Frontal cortex (tissue), 4 donors: ENCODE data around the gene IGSF21. TPM values are rescaled to one million over a fixed set of nuclear protein-coding genes. Genes with fewer than 3 reads are reported as not detected.
A peak's percentile ranks its signal among the peaks of the same experiment; 100 is the strongest.

Source experiments
- DNase-seq, 2 donors: peaks; one replicate each; pipeline ENCODE4 v3.0.0; 2012; ENCODE audit warnings: low spot score in 2 of 2
- FAIRE-seq: peaks from 2 replicates; lab custom pipeline; 2012; peaks lifted over from hg19 to GRCh38; lab: Jason Lieb, UNC
- total RNA-seq: library from RNA; depleted of rRNA; stranded (reverse); fragments of >200 nt; gene quantifications from one replicate; pipeline ENCODE4 v1.2.3, GENCODE V29; 2014
- donor health status: control.
- donor health status: control.
- donor health status: control.

The IGSF21 gene
- total RNA-seq, 1 donor from 2014 or later: 31.0 TPM

DNA sequence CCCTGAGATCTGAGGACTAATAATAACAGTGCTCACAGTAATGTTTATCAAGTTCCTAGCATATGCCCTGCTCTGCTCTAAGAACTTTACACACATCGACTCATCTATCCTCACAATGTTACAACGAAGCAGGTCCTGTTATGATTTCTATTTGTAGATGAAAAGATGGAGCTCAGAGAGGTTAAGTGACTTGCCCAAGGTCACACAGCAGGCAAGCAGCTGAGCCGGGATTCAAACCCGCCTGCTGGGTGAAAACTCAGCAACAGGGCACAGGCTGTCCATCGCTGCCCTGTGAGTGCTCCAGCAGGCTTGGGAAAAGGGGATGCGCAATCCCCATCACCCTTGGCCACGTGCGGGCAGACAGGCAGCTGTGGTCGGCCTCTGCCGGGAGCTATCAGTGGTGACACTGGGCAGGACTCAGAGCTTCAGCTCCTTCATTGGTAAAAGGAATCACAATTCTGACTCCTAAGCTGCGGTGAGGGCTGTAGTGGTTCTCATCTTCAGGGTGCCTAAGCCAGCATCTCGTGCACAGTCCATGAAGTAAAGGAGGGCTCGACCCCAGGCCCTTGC is 199.8 kb downstream of the IGSF21 start:
- FAIRE-seq (no peak), DNase-seq (no peak)

- DNase-seq (no peak), FAIRE-seq (no peak)
Measured at GRCh38 chr1:18309552-18310155, 202.1 kb downstream of the IGSF21 start.

GRCh38 chr1:18312961-18313360 is 205.4 kb downstream of the IGSF21 start:
- FAIRE-seq (no peak), DNase-seq (no peak)

- FAIRE-seq (no peak), DNase-seq (no peak)
Measured at GRCh38 chr1:18313523-18313922, 205.9 kb downstream of the IGSF21 start.

GRCh38 chr1:18314399-18314798 is 206.8 kb downstream of the IGSF21 start:
- FAIRE-seq: no peak
- no peak for DNase-seq

DNA sequence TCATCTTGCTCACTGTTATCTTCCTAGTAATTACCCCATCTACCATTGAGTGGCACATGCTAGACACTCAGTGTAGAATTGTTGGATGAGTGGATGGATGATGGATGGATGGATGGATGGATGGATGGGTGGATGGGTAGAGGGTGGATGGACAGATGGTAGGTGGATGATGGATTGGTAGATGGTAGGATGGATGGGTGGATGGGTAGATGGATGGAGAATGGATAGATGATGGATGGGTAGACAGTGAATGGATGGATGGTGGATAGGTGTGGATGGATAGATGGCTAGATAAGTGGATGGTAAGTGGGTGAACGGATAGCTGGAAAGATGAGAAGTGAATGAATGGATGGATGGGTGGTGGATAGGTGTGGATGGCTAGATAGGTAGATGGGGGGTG is 207.9 kb downstream of the IGSF21 start:
- DNase-seq (no peak), FAIRE-seq (no peak)

- DNase-seq (no peak), FAIRE-seq (no peak)
Measured at GRCh38 chr1:18316764-18317163, 209.2 kb downstream of the IGSF21 start.

DNA sequence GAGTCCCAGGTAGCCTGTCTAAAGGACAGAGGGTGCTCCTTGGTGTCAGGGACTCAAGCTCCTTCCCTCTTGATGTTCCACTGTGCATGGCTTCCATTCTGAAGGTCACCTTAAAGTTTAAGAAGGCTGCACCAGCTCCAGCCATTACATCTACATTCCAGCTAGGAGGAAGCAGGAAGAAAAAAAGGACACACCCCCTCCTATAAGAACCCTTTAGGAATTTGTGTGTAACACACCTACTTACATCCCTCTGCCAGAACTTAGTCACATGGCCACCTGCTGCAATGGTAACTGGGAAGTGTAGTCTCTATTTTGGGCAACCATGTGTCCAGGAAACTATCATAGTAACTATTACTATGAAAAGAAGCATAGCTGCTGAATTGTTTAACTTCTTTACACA is 211.5 kb downstream of the IGSF21 start:
- no peak for FAIRE-seq
- no peak for DNase-seq

DNA sequence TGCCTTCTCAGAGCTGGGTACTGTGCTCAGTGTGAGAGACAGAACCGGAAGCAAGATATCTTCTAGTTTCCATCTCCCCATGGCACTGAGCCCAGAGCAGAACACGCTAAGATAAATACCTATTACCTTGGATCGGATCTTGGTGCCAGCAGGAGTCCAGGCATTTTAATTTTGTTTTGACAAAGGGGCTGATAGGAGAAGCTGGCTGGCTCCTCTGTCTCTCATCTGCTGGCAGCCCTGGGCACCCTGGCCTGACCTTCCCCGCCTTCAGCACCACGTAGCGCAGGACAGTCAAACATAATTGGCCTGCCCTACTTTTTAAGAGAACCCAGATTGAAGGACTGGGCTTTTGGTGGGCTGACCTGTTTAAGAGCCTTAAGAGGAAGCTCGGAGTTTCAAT is 212.5 kb downstream of the IGSF21 start:
- DNase-seq: no peak
- FAIRE-seq: no peak

- no peak for FAIRE-seq
Measured at GRCh38 chr1:18322368-18323032, 214.9 kb downstream of the IGSF21 start.

GRCh38 chr1:18323259-18323658 is 215.7 kb downstream of the IGSF21 start:
- DNase-seq: no peak
- no peak for FAIRE-seq

More at GRCh38 chr1:18322368-18323032, 214.9 kb downstream of the IGSF21 start:
- DNase-seq: no peak

- DNase-seq (no peak), FAIRE-seq (no peak)
Measured at GRCh38 chr1:18324246-18324645, 216.6 kb downstream of the IGSF21 start.

DNA sequence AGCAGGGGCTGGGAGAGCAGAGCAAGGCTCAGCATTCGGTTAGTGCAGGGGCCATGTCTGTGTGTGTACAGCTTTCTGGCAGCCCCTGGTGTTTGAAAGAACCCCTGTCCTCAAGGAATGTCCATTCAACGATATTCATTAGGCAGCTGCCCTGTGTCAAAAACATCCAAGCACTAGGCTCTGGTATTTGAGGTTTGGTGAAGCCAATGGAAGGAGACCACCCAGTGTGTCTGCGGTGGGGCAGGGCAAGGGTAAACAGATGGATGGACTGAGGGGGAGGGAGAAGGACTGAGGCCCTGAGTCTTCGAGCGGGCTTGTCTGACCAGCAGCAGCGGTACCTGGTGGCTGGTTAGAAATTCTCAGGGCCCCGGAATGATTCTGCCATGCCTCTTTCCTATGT is 217.5 kb downstream of the IGSF21 start:
- no peak for DNase-seq
- no peak for FAIRE-seq

DNA sequence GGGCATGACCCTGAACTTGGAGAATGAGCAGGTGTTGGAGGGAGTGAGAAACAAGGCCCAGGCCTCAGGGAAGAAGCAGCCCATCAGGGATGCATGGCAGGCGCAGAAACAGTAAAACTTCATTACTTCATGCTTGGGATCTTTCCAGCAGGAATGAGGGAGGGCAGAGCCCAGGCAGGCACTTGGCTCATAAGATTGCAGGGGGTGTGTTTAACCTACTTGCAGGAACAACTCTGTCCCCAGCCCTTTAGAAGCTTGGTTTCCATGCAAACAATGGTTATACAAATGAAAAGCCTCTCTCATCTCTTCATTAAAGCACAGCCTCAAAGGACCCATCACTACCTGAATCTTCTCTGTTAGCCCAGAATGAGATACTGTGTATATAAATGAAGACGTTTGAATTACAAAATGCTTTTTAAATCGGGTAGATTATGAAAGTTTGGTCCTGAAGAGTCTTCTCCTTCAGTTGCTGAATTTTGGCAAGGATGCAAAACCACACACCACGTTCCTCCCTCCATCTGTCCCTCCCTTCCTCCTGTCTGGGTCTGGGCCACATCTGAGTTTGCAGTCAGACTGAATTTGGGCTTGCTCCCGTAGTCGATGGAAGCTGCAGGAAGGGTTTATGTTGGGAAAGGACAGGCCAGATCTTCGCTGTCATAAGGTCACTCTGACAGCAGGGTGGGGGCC is 218.8 kb downstream of the IGSF21 start:
- no peak for FAIRE-seq

DNA sequence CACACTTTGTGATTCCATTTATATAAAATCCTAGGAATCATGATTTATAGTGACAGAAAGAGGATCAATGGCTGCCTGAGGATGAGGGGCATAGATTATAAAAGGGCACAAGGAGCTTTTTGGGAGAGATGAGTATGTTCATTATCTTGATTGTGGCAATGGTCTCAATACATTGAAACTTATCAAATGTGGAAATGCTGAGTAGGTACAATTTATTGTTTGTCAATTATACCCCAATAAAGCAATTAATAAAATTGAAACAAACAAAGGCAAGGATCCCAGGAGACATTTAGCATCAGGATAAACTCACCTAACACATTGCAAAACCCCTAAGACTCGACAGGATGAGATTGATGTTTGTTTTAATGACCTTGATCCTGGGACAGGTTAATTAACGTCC is 220.1 kb downstream of the IGSF21 start:
- FAIRE-seq (no peak), DNase-seq (no peak)

More for the DNA sequence above, 218.8 kb downstream of the IGSF21 start:
- peak in 1 of 2 donors; percentile 37 for DNase-seq

- FAIRE-seq: no peak
- no peak for DNase-seq
Measured at GRCh38 chr1:18328803-18329202, 221.2 kb downstream of the IGSF21 start.

DNA sequence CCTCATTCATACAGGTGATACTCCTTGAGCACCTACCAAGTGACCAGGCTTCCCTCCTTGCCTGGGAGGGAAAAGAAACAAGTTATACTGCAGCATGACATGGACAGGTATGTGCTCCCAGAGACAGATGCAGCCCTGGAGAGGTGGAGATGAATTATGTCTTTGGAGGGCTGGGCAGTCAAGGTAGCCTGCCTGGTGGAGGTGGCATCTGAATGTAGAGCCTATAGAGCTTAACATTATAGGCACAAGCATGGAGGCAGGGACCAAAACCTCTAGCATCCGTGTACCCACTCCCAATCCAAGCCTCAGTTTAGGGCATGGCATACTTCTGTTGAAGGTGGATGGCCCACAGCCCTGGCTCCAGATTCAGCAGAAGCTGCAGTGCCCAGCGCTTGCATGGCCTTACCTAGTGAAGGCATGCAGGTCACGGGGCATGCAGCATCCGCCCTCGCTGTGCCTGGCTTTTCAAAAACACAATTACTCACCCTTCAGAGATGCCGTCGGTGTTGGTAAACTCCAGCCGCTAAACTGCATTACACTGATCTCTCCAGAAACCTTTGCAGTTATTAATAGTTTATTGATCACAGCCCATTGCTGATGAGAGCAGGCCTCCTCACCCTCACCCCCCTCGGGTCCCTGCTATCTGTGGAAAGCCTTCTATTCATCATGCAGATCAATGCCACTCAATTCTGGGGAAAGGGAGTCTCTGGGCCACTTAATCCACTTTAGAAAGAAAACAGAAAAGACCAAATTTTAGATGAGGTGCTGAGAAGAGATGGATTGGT is 222.1 kb downstream of the IGSF21 start:
- DNase-seq (no peak), FAIRE-seq (no peak)

DNA sequence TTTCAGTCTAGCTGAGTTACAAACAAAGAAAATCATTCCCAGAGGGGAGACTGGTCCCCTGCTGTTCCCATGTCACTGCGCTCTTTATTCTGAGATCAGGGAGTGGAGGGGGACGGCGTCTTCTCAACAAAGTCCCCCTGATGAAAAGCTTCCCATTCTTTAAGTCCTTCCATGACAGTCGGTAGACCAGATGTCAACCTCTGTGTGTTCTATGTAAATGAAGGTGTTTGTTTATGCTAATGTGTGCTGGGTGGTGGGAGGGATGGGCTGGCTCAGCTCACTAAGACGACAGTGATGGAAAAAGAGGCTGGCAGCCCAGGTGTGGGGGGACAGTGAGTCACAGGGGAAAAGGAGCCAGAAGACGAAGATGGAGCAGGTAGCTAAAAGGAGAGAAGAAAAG is 225.0 kb downstream of the IGSF21 start:
- DNase-seq: no peak

GRCh38 chr1:18333220-18333619 is 225.6 kb downstream of the IGSF21 start:
- DNase-seq (no peak), FAIRE-seq (no peak)

More for the DNA sequence above, 225.0 kb downstream of the IGSF21 start:
- FAIRE-seq: no peak

DNA sequence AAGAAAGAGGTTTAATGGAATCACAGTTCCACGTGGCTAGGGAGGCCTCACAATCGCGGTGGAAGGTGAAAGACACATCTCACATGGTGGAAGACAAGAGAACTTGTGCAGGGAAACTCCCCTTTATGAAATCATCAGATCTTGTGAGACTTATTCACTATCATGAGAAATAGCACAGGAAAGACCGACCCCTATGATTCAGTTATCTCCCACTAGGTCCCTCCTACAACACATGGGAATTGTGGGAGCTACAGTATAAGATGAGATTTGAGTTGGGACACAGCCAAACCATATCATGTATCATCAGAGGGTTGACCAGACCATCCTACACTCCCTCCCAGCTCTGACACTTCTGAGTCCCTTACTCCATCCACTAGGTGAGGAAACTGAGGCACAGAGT is 229.2 kb downstream of the IGSF21 start:
- no peak for DNase-seq
- FAIRE-seq: no peak
